K562 (cell line): ENCODE measurements around the gene GOLPH3L. TPM values are rescaled to one million over a fixed set of nuclear protein-coding genes. Genes with fewer than 3 reads are reported as not detected.

Source experiments
- HNRNPUL1 ChIP-seq: fragments of 200-400 bp; formaldehyde crosslinking; IDR thresholded peaks from 2 replicates; pipeline ENCODE4 v1.6.1; 2017; ENCODE audit warnings: low read length
- KDM2B ChIP-seq: fragments of 250-450 bp; sonication (Bioruptor Pico); IDR thresholded peaks from 2 replicates; pipeline ENCODE4 v1.8.0; 2021; ENCODE audit warnings: mild to moderate bottlenecking, moderate library complexity
- MECOM ChIP-seq: fragments of 250-450 bp; sonication (Bioruptor Pico); IDR thresholded peaks from 2 replicates; pipeline ENCODE4 v1.8.0; 2022; ENCODE audit warnings: inconsistent platforms
- MYC ChIP-seq, 2 experiments: fragments of 250-450 bp in 1 of 2; sonication (Bioruptor Pico) in 1 of 2; IDR thresholded peaks; 2 replicates each; pipeline versions ENCODE4 v1.5.1 to v1.6.1; 2012 to 2021; ENCODE audit warnings: low read depth in 2 of 2, borderline replicate concordance in 1 of 2, improper control_type of control experiment in 1 of 2, low read length in 1 of 2, mild to moderate bottlenecking in 1 of 2, moderate library complexity in 1 of 2
- NCOA1 ChIP-seq: fragments of 450-650 bp; IDR thresholded peaks from 2 replicates; pipeline ENCODE4 v1.6.1; 2016; ENCODE audit warnings: low read depth
- RBBP5 ChIP-seq: fragments of 200-600 bp; sonication (generic); IDR thresholded peaks from 2 replicates; pipeline ENCODE4 v1.6.1; 2012; ENCODE audit warnings: borderline replicate concordance, mild to moderate bottlenecking, low read length, control low read depth, inconsistent platforms; ENCODE audit not compliant: insufficient read depth, poor library complexity, severe bottlenecking
- RBM39 ChIP-seq: fragments of 200-400 bp; formaldehyde crosslinking; optimal IDR thresholded peaks from 2 replicates; pipeline ENCODE3; 2018; ENCODE audit warnings: low read depth, low read length
- RUNX1 ChIP-seq: sonication (generic); IDR thresholded peaks from 2 replicates; pipeline ENCODE4 v1.6.1; 2016; ENCODE audit warnings: antibody characterized with exemption, low read depth
- SAFB ChIP-seq: fragments of 200-400 bp; formaldehyde crosslinking; IDR thresholded peaks from 2 replicates; pipeline ENCODE4 v1.6.1; 2017; ENCODE audit warnings: low read depth, low read length, borderline replicate concordance
- SMC3 ChIP-seq: conservative IDR thresholded peaks from 2 replicates; pipeline ENCODE4 v1.6.1; 2011; ENCODE audit warnings: low read depth, low read length, improper control_type of control experiment; ENCODE audit not compliant: insufficient read depth
- TCF3 ChIP-seq: sonication (generic); formaldehyde crosslinking; IDR thresholded peaks from 2 replicates; pipeline ENCODE4 v1.4.0; 2020; ENCODE audit warnings: mild to moderate bottlenecking, missing genetic modification reagents
- TGIF2 ChIP-seq: sonication (generic); formaldehyde crosslinking; IDR thresholded peaks from 2 replicates; pipeline ENCODE4 v1.8.1; 2022; ENCODE audit warnings: mild to moderate bottlenecking, missing genetic modification reagents, moderate library complexity
- ZFP36 ChIP-seq: fragments of 150-350 bp; IDR thresholded peaks from 2 replicates; pipeline ENCODE4 v1.6.1; 2018; ENCODE audit warnings: low read length, low read depth; ENCODE audit not compliant: partially characterized antibody
- ZNF140 ChIP-seq: fragments of 250-450 bp; sonication (Bioruptor Pico); IDR thresholded peaks from 2 replicates; pipeline ENCODE4 v1.8.0; 2021; ENCODE audit warnings: moderate library complexity, mild to moderate bottlenecking, inconsistent platforms
- polyA plus RNA-seq, 8 experiments: library from polyadenylated mRNA; depleted of rRNA in 4 of 8; stranded (reverse) in 5 of 8; unstranded in 3 of 8; fragments of >200 nt; fragmentation: Nextera tagmentation in 2 of 8; fragmentation: Illumina TruSeq in 1 of 8; extraction: Ambion mirVana in 2 of 8; extraction: Trizol in 1 of 8; gene quantifications; 2 replicates each; pipeline versions ENCODE4 v1.2.1 to v1.2.3, GENCODE V29; 2011 to 2014; ENCODE audit warnings: inconsistent platforms in 1 of 8, missing spikeins in 1 of 8
- total RNA-seq, 7 experiments: library from RNA; depleted of rRNA in 6 of 7; stranded (reverse); fragments of >200 nt in 6 of 7; fragmentation: Illumina TruSeq in 2 of 7; extraction: Trizol in 2 of 7; gene quantifications; 2 replicates each; pipeline versions ENCODE4 v1.2.1 to v1.2.3, GENCODE V29; 2011 to 2021; ENCODE audit warnings: low replicate concordance in 1 of 7
- TF ChIP-seq, protein P1 (sequence below): IDR thresholded peaks from 2 replicates; pipeline ENCODE4 v1.6.1; 2016; ENCODE audit warnings: missing genetic modification characterization, missing compliant biosample characterization
- TF ChIP-seq, protein P2 (sequence below): sonication (generic); formaldehyde crosslinking; IDR thresholded peaks from 2 replicates; pipeline ENCODE4 v1.4.0; 2020; ENCODE audit warnings: mild to moderate bottlenecking, missing genetic modification reagents
- TF ChIP-seq, protein P3 (sequence below): fragments of 450-650 bp; conservative IDR thresholded peaks from 2 replicates; pipeline ENCODE4 v1.6.1; 2016; ENCODE audit warnings: missing genetic modification characterization, low read depth, mild to moderate bottlenecking, control low read depth, missing compliant biosample characterization
- TF ChIP-seq, protein P4 (sequence below): fragments of 450-650 bp; formaldehyde crosslinking; IDR thresholded peaks from 2 replicates; pipeline ENCODE4 v1.4.0; 2022; ENCODE audit warnings: missing genetic modification characterization

GOLPH3L gene
- total and polyA plus RNA-seq, 9 of the 15 experiments (the other 6 are each of a cell fraction or from before 2014, with no cell fraction given), result 8.1 to 42.1 (median 21.6) TPM

DNA sequence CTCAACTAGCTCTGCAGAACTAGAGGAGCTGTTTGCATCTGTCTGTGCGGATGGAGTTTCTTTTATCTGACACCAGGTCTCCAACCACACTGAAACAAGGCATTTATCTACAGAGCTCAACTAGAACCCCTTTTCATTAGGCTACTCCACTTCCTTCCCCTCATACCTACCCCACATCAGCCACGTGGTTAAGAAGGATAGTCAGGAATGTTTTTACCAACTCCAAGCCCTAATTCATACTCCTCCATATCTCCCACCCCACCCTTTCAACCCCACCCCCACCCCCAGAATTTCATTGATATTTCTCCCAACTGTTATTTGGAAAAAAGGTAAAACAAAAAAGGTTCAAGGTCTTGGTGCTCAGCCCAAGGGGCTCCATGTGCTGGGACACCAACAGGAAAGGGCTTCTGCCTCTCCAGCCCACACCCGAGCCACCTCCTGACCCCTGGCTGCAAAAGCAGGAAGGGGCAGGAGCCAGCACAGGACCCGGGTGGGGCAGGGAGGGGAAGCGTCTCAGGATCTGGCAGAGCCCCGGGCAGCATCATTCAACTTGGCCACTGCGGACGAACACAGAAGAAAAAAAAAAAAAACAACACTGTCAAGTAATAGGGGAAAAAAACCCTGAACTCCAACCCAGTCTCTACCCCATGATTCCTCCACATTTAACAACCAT lies 74.5 kb downstream of the GOLPH3L start (continued):
- TF ChIP-seq, protein P1, sequence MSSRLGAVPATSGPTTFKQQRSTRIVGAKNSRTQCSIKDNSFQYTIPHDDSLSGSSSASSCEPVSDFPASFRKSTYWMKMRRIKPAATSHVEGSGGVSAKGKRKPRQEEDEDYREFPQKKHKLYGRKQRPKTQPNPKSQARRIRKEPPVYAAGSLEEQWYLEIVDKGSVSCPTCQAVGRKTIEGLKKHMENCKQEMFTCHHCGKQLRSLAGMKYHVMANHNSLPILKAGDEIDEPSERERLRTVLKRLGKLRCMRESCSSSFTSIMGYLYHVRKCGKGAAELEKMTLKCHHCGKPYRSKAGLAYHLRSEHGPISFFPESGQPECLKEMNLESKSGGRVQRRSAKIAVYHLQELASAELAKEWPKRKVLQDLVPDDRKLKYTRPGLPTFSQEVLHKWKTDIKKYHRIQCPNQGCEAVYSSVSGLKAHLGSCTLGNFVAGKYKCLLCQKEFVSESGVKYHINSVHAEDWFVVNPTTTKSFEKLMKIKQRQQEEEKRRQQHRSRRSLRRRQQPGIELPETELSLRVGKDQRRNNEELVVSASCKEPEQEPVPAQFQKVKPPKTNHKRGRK (tag), result no peak
- no peak for TF ChIP-seq RUNX1
- TF ChIP-seq KDM2B (CRISPR knock-in tag), result no peak
- no peak for TF ChIP-seq SAFB
- no peak for TF ChIP-seq MECOM (CRISPR knock-in tag)
- no peak for TF ChIP-seq NCOA1
- TF ChIP-seq HNRNPUL1, result no peak
- TF ChIP-seq, protein P2, sequence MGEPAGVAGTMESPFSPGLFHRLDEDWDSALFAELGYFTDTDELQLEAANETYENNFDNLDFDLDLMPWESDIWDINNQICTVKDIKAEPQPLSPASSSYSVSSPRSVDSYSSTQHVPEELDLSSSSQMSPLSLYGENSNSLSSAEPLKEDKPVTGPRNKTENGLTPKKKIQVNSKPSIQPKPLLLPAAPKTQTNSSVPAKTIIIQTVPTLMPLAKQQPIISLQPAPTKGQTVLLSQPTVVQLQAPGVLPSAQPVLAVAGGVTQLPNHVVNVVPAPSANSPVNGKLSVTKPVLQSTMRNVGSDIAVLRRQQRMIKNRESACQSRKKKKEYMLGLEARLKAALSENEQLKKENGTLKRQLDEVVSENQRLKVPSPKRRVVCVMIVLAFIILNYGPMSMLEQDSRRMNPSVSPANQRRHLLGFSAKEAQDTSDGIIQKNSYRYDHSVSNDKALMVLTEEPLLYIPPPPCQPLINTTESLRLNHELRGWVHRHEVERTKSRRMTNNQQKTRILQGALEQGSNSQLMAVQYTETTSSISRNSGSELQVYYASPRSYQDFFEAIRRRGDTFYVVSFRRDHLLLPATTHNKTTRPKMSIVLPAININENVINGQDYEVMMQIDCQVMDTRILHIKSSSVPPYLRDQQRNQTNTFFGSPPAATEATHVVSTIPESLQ (CRISPR knock-in tag), result 0 out of 2 replicates have a peak, but pooled peaks have one; percentile 21
- TF ChIP-seq, protein P3, sequence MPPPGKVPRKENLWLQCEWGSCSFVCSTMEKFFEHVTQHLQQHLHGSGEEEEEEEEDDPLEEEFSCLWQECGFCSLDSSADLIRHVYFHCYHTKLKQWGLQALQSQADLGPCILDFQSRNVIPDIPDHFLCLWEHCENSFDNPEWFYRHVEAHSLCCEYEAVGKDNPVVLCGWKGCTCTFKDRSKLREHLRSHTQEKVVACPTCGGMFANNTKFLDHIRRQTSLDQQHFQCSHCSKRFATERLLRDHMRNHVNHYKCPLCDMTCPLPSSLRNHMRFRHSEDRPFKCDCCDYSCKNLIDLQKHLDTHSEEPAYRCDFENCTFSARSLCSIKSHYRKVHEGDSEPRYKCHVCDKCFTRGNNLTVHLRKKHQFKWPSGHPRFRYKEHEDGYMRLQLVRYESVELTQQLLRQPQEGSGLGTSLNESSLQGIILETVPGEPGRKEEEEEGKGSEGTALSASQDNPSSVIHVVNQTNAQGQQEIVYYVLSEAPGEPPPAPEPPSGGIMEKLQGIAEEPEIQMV (tag), result no peak
- TF ChIP-seq ZNF140 (CRISPR knock-in tag), result no peak
- TF ChIP-seq, protein P4, sequence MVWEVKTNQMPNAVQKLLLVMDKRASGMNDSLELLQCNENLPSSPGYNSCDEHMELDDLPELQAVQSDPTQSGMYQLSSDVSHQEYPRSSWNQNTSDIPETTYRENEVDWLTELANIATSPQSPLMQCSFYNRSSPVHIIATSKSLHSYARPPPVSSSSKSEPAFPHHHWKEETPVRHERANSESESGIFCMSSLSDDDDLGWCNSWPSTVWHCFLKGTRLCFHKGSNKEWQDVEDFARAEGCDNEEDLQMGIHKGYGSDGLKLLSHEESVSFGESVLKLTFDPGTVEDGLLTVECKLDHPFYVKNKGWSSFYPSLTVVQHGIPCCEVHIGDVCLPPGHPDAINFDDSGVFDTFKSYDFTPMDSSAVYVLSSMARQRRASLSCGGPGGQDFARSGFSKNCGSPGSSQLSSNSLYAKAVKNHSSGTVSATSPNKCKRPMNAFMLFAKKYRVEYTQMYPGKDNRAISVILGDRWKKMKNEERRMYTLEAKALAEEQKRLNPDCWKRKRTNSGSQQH, result no peak
- peak; percentile 29; the same call in 1 of the 2 replicates for TF ChIP-seq MYC (IDR thresholded peaks at IDR 0.05; ENCODE audit: low read depth, low read length)
- TF ChIP-seq MYC (CRISPR knock-in tag; IDR thresholded peaks at IDR 0.05; ENCODE audit: borderline replicate concordance, low read depth), result no peak
- no peak for TF ChIP-seq RBBP5
- TF ChIP-seq TCF3, result peak; percentile 48
- TF ChIP-seq SMC3, result no peak
- no peak for TF ChIP-seq RBM39
- TF ChIP-seq TGIF2 (CRISPR knock-in tag), result no peak
- no peak for TF ChIP-seq ZFP36
